BLaER1 (cell line): ENCODE results near the gene SPRED1.

Source experiments
- H3K27ac ChIP-seq: shearing (Covaris generic); formaldehyde crosslinking; 2 replicates; pipeline ENCODE4 v1.8.1; 2022
- H3K27me3 ChIP-seq: shearing (Covaris generic); formaldehyde crosslinking; 2 replicates; pipeline ENCODE4 v1.8.1; 2022
- H3K36me3 ChIP-seq: shearing (Covaris generic); formaldehyde crosslinking; 2 replicates; pipeline ENCODE4 v1.8.1; 2022
- H3K4me1 ChIP-seq: shearing (Covaris generic); formaldehyde crosslinking; 2 replicates; pipeline ENCODE4 v1.8.1; 2022
- H3K4me2 ChIP-seq: shearing (Covaris generic); formaldehyde crosslinking; 2 replicates; pipeline ENCODE4 v1.8.1; 2022
- H3K4me3 ChIP-seq: shearing (Covaris generic); formaldehyde crosslinking; 2 replicates; pipeline ENCODE4 v1.8.1; 2022
- H3K9ac ChIP-seq: shearing (Covaris generic); formaldehyde crosslinking; 2 replicates; pipeline ENCODE4 v1.8.1; 2022
- H3K9me3 ChIP-seq: shearing (Covaris generic); formaldehyde crosslinking; 2 replicates; pipeline ENCODE4 v1.8.1; 2022
- H4K20me1 ChIP-seq: shearing (Covaris generic); formaldehyde crosslinking; 2 replicates; pipeline ENCODE4 v1.8.1; 2022
- Cebpa-rat ChIP-seq: shearing (Covaris generic); IDR thresholded peaks from 2 replicates; pipeline ENCODE4 v1.8.1; 2022

The SPRED1 gene

GRCh38 chr15:38215707-38216106 lies 36.9 kb upstream of the SPRED1 start:
- no peak overlapping the region for H3K27ac ChIP-seq
- H3K9ac ChIP-seq = no peak overlapping the region
- no peaks in the 10 kb centered on the region for H3K36me3 ChIP-seq
- no peak overlapping the region for H3K4me3 ChIP-seq
- TF ChIP-seq Cebpa-rat = no peak
- H3K9me3 ChIP-seq = no peaks in the 10 kb centered on the region
- H3K4me2 ChIP-seq = peak overlapping the region; percentile 78; the same call in 1 of the 2 replicates
- H3K27me3 ChIP-seq = no peaks in the 10 kb centered on the region
- H3K4me1 ChIP-seq = peaks cover 29% of the 10 kb centered on the region
- no peaks in the 10 kb centered on the region for H4K20me1 ChIP-seq

GRCh38 chr15:38216763-38217162 lies 35.9 kb upstream of the SPRED1 start:
- Histone ChIP-seq H4K20me1 (no peaks in the 10 kb centered on the region), H3K36me3 (no peaks in the 10 kb centered on the region), H3K4me3 (no peak overlapping the region), H3K27ac (no peak overlapping the region), H3K9me3 (no peaks in the 10 kb centered on the region), H3K27me3 (no peaks in the 10 kb centered on the region), H3K9ac (no peak overlapping the region), H3K4me1 (peaks cover 29% of the 10 kb centered on the region), H3K4me2 (peak overlapping the region; percentile 78)
- no peak for TF ChIP-seq Cebpa-rat

- peaks cover 29% of the 10 kb centered on the region for H3K4me1 ChIP-seq
- no peaks in the 10 kb centered on the region for H3K9me3 ChIP-seq
- TF ChIP-seq Cebpa-rat = no peak
- no peaks in the 10 kb centered on the region for H3K36me3 ChIP-seq
- H3K27me3 ChIP-seq = no peaks in the 10 kb centered on the region
- no peak overlapping the region; the same call in 1 of the 2 replicates for H3K4me3 ChIP-seq
- H4K20me1 ChIP-seq = no peaks in the 10 kb centered on the region
- peak overlapping the region; percentile 78 for H3K4me2 ChIP-seq
- H3K27ac ChIP-seq = no peak overlapping the region; the same call in 1 of the 2 replicates
- H3K9ac ChIP-seq = no peak overlapping the region
These were observed 35.4 kb upstream of the SPRED1 start for GRCh38 chr15:38217191-38217595.

DNA sequence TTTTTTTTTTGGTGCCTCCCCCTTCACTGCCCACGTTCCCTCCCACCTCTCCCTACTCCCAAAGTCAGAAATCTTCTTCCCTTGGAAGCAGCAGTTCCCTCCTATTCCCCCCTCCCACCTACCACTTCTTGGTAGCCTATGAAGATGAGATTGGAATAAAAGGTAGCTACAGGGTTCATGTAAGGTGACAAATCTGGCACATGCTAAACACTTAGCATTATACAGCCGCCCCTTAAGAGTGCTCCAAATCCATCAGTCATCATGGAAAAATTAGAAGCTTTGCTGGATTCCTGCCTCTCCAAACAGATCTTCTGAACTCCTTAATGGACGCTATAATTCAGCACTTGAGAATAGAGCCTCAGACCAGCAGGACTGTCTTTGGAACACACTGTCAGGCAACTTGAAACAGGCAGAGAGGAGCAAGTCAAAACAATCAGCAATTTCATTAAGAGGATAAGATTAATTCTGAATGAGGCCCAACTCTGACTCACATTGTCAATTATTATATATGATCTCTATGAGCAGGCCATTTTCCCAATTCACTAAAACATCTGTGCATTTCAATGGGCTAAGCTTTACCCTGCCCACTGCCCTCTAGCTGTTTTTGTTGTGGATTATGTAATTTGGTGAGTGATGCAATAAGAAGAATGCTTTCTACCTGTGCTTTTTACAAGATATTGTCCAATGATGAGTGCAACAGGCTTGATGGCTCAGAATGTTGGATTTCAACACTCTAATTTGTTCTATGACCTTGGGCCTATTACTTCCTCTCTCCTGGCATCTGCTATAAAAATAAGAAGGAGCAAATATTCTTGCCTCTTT lies 34.6 kb upstream of the SPRED1 start:
- Histone ChIP-seq H3K4me2 (peak overlapping the region; percentile 78), H3K36me3 (no peaks in the 10 kb centered on the region), H3K4me3 (no peak overlapping the region), H4K20me1 (no peaks in the 10 kb centered on the region), H3K27ac (no peak overlapping the region; the same call in 1 of the 2 replicates), H3K27me3 (no peaks in the 10 kb centered on the region), H3K9me3 (no peaks in the 10 kb centered on the region), H3K9ac (no peak overlapping the region), H3K4me1 (peaks cover 29% of the 10 kb centered on the region)
- no peak for TF ChIP-seq Cebpa-rat

DNA sequence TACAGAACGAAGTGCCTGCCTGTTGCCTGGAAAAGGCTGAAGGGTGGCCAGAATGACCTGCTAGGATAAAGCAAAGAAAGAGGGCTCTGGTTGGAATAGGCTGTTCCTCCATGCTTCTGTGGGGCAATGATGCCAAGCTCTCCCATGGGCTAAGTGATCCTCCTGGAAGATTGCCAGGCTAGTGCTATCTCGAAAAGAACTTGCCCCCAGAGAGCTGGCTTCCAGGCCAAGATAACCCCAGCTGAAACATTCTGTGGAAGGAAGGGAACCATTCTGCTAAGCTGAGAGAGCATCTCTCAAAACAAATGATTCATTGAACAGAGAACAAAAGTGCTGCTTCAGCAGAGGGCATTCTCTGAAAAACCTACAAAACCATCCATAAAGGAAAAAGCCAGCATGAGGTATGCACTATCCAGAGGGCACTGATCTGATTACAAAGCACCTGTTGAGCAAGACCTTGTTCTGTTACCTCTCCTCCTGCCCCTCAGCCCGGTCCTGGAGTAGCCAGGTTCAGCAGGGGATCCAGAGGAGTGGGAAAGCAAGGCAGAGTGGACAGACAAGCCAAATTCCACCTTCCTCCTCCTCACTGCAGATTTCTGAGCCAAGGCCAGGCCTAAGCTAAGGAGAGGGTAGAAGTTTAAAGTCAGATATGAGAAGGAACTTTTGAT lies 31.9 kb upstream of the SPRED1 start:
- no peak overlapping the region for H3K27ac ChIP-seq
- no peaks in the 10 kb centered on the region for H3K9me3 ChIP-seq
- H3K4me1 ChIP-seq = peaks cover 29% of the 10 kb centered on the region
- no peak overlapping the region for H3K4me3 ChIP-seq
- H3K27me3 ChIP-seq = no peaks in the 10 kb centered on the region
- no peak for TF ChIP-seq Cebpa-rat
- H3K4me2 ChIP-seq = no peak overlapping the region
- H4K20me1 ChIP-seq = no peaks in the 10 kb centered on the region
- no peaks in the 10 kb centered on the region for H3K36me3 ChIP-seq
- no peak overlapping the region for H3K9ac ChIP-seq

- Histone ChIP-seq H3K36me3 (no peaks in the 10 kb centered on the region), H3K27me3 (no peaks in the 10 kb centered on the region), H3K27ac (no peak overlapping the region), H4K20me1 (no peaks in the 10 kb centered on the region), H3K4me2 (no peak overlapping the region), H3K4me1 (0 out of 2 replicates have a peak, but pooled peaks cover 5% of the 10 kb centered on the region), H3K9ac (no peak overlapping the region), H3K4me3 (no peak overlapping the region), H3K9me3 (no peaks in the 10 kb centered on the region)
- no peak for TF ChIP-seq Cebpa-rat
These were observed 28.1 kb upstream of the SPRED1 start for GRCh38 chr15:38224486-38224885.

GRCh38 chr15:38225381-38225780 lies 27.3 kb upstream of the SPRED1 start:
- Histone ChIP-seq H3K4me1 (0 out of 2 replicates have a peak, but pooled peaks cover 4% of the 10 kb centered on the region), H3K27me3 (no peaks in the 10 kb centered on the region), H4K20me1 (no peaks in the 10 kb centered on the region), H3K36me3 (no peaks in the 10 kb centered on the region), H3K9ac (no peak overlapping the region), H3K4me3 (no peak overlapping the region), H3K9me3 (no peaks in the 10 kb centered on the region), H3K4me2 (no peak overlapping the region), H3K27ac (no peak overlapping the region)
- TF ChIP-seq Cebpa-rat = no peak

DNA sequence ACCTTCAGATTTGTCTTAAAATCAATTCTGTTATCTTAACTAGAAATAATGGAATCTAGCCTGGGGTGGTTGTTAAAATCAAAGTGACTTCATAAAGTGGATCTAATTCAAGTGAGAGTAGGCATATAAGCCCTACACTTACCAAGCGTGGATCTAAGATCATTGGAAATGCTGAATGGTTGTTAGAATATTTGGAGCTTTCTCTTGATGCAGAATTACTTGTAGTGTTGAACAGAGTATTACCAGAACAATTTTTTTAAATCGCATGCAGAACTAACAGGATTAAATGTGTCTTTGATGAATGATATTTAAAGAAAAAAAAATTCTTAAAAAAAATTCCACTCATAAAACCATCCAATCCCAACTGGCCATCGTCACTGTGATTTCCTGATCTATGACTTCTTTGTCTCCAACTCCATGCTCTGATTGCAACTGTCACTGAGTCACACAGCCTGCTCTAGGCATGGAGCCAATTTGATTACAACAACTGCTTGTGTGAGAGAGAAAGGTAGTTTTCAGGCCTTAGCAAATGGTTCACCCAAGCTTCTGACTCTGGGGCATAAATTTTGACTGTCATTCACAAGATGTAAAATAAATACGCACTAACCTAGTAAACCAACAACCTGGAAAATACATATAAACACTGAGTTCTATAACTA lies 25.9 kb upstream of the SPRED1 start:
- no peak overlapping the region for H3K4me2 ChIP-seq
- no peaks in the 10 kb centered on the region for H3K4me1 ChIP-seq
- no peaks in the 10 kb centered on the region for H4K20me1 ChIP-seq
- H3K9me3 ChIP-seq = no peaks in the 10 kb centered on the region
- no peaks in the 10 kb centered on the region for H3K36me3 ChIP-seq
- no peak overlapping the region for H3K4me3 ChIP-seq
- H3K9ac ChIP-seq = no peak overlapping the region
- H3K27me3 ChIP-seq = no peaks in the 10 kb centered on the region
- H3K27ac ChIP-seq = no peak overlapping the region
- TF ChIP-seq Cebpa-rat = no peak

DNA sequence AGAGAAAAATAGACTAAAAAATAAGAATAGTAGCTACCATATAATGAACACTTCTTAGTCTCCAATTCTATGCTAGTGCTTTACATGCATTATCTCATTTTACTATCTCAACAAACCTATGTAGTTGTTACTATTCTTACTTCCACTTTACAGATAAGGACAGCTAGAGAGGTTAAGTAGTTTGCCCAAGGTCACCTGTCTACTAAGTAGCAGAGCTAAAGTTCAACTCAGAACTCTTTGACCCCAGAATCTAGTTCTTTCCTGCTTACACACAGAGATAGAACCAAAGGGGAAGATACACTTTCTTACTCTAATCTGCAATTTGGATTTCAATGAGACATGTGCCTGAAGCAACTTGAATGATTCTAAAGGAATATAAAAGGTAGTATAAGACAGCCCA lies 24.7 kb upstream of the SPRED1 start:
- H3K4me1 ChIP-seq = no peaks in the 10 kb centered on the region
- no peaks in the 10 kb centered on the region for H3K36me3 ChIP-seq
- no peak overlapping the region for H3K27ac ChIP-seq
- TF ChIP-seq Cebpa-rat = no peak
- H3K9ac ChIP-seq = no peak overlapping the region
- no peaks in the 10 kb centered on the region for H4K20me1 ChIP-seq
- H3K4me3 ChIP-seq = no peak overlapping the region
- no peaks in the 10 kb centered on the region for H3K9me3 ChIP-seq
- H3K4me2 ChIP-seq = no peak overlapping the region
- no peaks in the 10 kb centered on the region for H3K27me3 ChIP-seq

GRCh38 chr15:38228618-38229017 lies 24.0 kb upstream of the SPRED1 start:
- no peak overlapping the region for H3K9ac ChIP-seq
- H3K27ac ChIP-seq = no peak overlapping the region
- H4K20me1 ChIP-seq = no peaks in the 10 kb centered on the region
- no peaks in the 10 kb centered on the region for H3K9me3 ChIP-seq
- no peaks in the 10 kb centered on the region for H3K4me1 ChIP-seq
- H3K36me3 ChIP-seq = no peaks in the 10 kb centered on the region
- no peak overlapping the region for H3K4me2 ChIP-seq
- H3K4me3 ChIP-seq = no peak overlapping the region
- no peak for TF ChIP-seq Cebpa-rat
- no peaks in the 10 kb centered on the region for H3K27me3 ChIP-seq
